Measurements from ENCODE around the gene GFPT2.

The GFPT2 gene

GRCh38 chr5:180373454-180373853, 20.3 kb upstream of the GFPT2 start:
- H3K4me3 ChIP-seq (ENCODE audit: low read depth, low read length): no peak overlapping the region
- no peak for DNase-seq (ENCODE audit: low read depth)
- TF ChIP-seq CTCF (conservative IDR thresholded peaks at IDR 0.05; ENCODE audit: low read depth, low read length): no peak

GRCh38 chr5:180371949-180372348, 18.8 kb upstream of the GFPT2 start:
- DNase-seq (ENCODE audit: low read depth): no peak
- H3K4me3 ChIP-seq (ENCODE audit: low read depth, low read length): no peak overlapping the region
- TF ChIP-seq CTCF (conservative IDR thresholded peaks at IDR 0.05; ENCODE audit: low read depth, low read length): no peak

- H3K4me3 ChIP-seq (ENCODE audit: low read depth, low read length): no peak overlapping the region
- DNase-seq (ENCODE audit: low read depth): no peak
- TF ChIP-seq CTCF (conservative IDR thresholded peaks at IDR 0.05; ENCODE audit: low read depth, low read length): no peak
These were observed 17.9 kb upstream of the GFPT2 start for GRCh38 chr5:180370861-180371641.

GRCh38 chr5:180367991-180368390, 14.9 kb upstream of the GFPT2 start:
- DNase-seq (ENCODE audit: low read depth): no peak
- TF ChIP-seq CTCF (conservative IDR thresholded peaks at IDR 0.05; ENCODE audit: low read depth, low read length): no peak
- H3K4me3 ChIP-seq (ENCODE audit: low read depth, low read length): no peak overlapping the region

- no peak for TF ChIP-seq CTCF (conservative IDR thresholded peaks at IDR 0.05; ENCODE audit: low read depth, low read length)
- H3K4me3 ChIP-seq (ENCODE audit: low read depth, low read length): no peak overlapping the region
- no peak for DNase-seq (ENCODE audit: low read depth)
These were observed 14.2 kb upstream of the GFPT2 start for GRCh38 chr5:180367300-180367699.

GRCh38 chr5:180366326-180366725, 13.2 kb upstream of the GFPT2 start:
- H3K4me3 ChIP-seq (ENCODE audit: low read depth, low read length): no peak overlapping the region
- no peak for DNase-seq (ENCODE audit: low read depth)
- no peak for TF ChIP-seq CTCF (conservative IDR thresholded peaks at IDR 0.05; ENCODE audit: low read depth, low read length)

GRCh38 chr5:180365829-180366228, 12.7 kb upstream of the GFPT2 start:
- no peak overlapping the region for H3K4me3 ChIP-seq (ENCODE audit: low read depth, low read length)
- no peak for DNase-seq (ENCODE audit: low read depth)
- no peak for TF ChIP-seq CTCF (conservative IDR thresholded peaks at IDR 0.05; ENCODE audit: low read depth, low read length)
